Effector memory CD4-positive, alpha-beta T cell (primary cell): ENCODE results near the gene SLC6A8.
A peak's percentile ranks its signal among the peaks of the same experiment; 100 is the strongest.
"Not testable (repeated sequence)": the region's sequence is repeated elsewhere in the genome, so short reads cannot be mapped to it uniquely, and the experiment has no call there.

ENCODE experiments used
- DNase-seq, 3 donors: peaks; one replicate each; pipeline ENCODE4 v3.0.0-alpha.2; 2020
- H3K27ac ChIP-seq: 2 replicates; pipeline ENCODE4 v1.7.0; 2013; ENCODE audit warnings: mild to moderate bottlenecking, low read length, moderate library complexity; ENCODE audit not compliant: insufficient read depth, poor library complexity, severe bottlenecking
- H3K27me3 ChIP-seq: replicated peaks from 2 replicates; pipeline ENCODE4 v1.7.0; 2013; ENCODE audit warnings: mild to moderate bottlenecking, low read length; ENCODE audit not compliant: insufficient read depth, control insufficient read depth, poor library complexity, severe bottlenecking
- H3K36me3 ChIP-seq: 2 replicates; pipeline ENCODE4 v1.7.0; 2013; ENCODE audit warnings: mild to moderate bottlenecking, low read length, moderate library complexity; ENCODE audit not compliant: control insufficient read depth, insufficient read depth
- H3K4me1 ChIP-seq: 2 replicates; pipeline ENCODE4 v1.7.0; 2013; ENCODE audit warnings: low read length, mild to moderate bottlenecking; ENCODE audit not compliant: control insufficient read depth, insufficient read depth, poor library complexity, severe bottlenecking
- H3K4me3 ChIP-seq: 2 replicates; pipeline ENCODE4 v1.7.0; 2013; ENCODE audit warnings: low read length, low read depth, mild to moderate bottlenecking; ENCODE audit not compliant: insufficient read depth, poor library complexity, severe bottlenecking
- H3K9me3 ChIP-seq: 2 replicates; pipeline ENCODE4 v1.7.0; 2013; ENCODE audit warnings: mild to moderate bottlenecking, low read length, moderate library complexity; ENCODE audit not compliant: control insufficient read depth

SLC6A8 gene

GRCh38 chrX:153725039-153725831, 37.5 kb downstream of the SLC6A8 start:
- peak overlapping the region; percentile 73 for H3K27ac ChIP-seq
- peaks cover 26% of the 10 kb centered on the region for H3K4me1 ChIP-seq
- no peaks in the 10 kb centered on the region for H3K9me3 ChIP-seq
- H3K4me3 ChIP-seq = peak overlapping the region; percentile 56
- no peaks in the 10 kb centered on the region for H3K27me3 ChIP-seq
- peaks cover 6% of the 10 kb centered on the region for H3K36me3 ChIP-seq
- no peak for DNase-seq

- DNase-seq = no peak
- Histone ChIP-seq H3K36me3 (peaks cover 2% of the 10 kb centered on the region), H3K4me1 (peaks cover 26% of the 10 kb centered on the region), H3K4me3 (no peak overlapping the region), H3K27ac (peak overlapping the region; percentile 41), H3K9me3 (no peaks in the 10 kb centered on the region), H3K27me3 (no peaks in the 10 kb centered on the region)
Observed at GRCh38 chrX:153725832-153726285, 38.1 kb downstream of the SLC6A8 start.

- no peaks in the 10 kb centered on the region for H3K9me3 ChIP-seq
- H3K4me1 ChIP-seq = peaks cover 26% of the 10 kb centered on the region
- no peaks in the 10 kb centered on the region for H3K36me3 ChIP-seq
- H3K27ac ChIP-seq = peak overlapping the region; percentile 41
- peak overlapping the region; percentile 8 for H3K4me3 ChIP-seq
- DNase-seq = peak; percentile 28 to 49 (median 33)
- H3K27me3 ChIP-seq = no peaks in the 10 kb centered on the region
Observed at GRCh38 chrX:153726286-153727122, 38.8 kb downstream of the SLC6A8 start.

- Histone ChIP-seq H3K4me3 (peak overlapping the region; percentile 8), H3K27me3 (no peaks in the 10 kb centered on the region), H3K9me3 (no peaks in the 10 kb centered on the region), H3K4me1 (peaks cover 25% of the 10 kb centered on the region), H3K27ac (peak overlapping the region; percentile 41), H3K36me3 (no peaks in the 10 kb centered on the region)
- DNase-seq = no peak
Observed at GRCh38 chrX:153727123-153727931, 39.6 kb downstream of the SLC6A8 start.

- Histone ChIP-seq H3K27me3 (no peaks in the 10 kb centered on the region), H3K4me1 (peaks cover 23% of the 10 kb centered on the region), H3K9me3 (no peaks in the 10 kb centered on the region), H3K27ac (no peak overlapping the region), H3K36me3 (no peaks in the 10 kb centered on the region), H3K4me3 (no peak overlapping the region)
- DNase-seq = no peak
Observed at GRCh38 chrX:153728095-153728494, 40.4 kb downstream of the SLC6A8 start.

- H3K27ac ChIP-seq = no peak overlapping the region
- no peaks in the 10 kb centered on the region for H3K9me3 ChIP-seq
Observed at GRCh38 chrX:153728951-153729631, 41.4 kb downstream of the SLC6A8 start.

GRCh38 chrX:153730115-153730514, 42.4 kb downstream of the SLC6A8 start:
- not testable (repeated sequence) for H3K9me3 ChIP-seq, DNase-seq, H3K36me3 ChIP-seq, H3K27me3 ChIP-seq, H3K27ac ChIP-seq, H3K4me3 ChIP-seq
- H3K4me1 ChIP-seq = peaks cover 18% of the 10 kb centered on the region

More at GRCh38 chrX:153728951-153729631, 41.4 kb downstream of the SLC6A8 start:
- no peak for DNase-seq
- Histone ChIP-seq H3K4me1 (peaks cover 23% of the 10 kb centered on the region), H3K36me3 (no peaks in the 10 kb centered on the region), H3K4me3 (no peak overlapping the region), H3K27me3 (no peaks in the 10 kb centered on the region)

GRCh38 chrX:153731117-153731844, 43.6 kb downstream of the SLC6A8 start:
- DNase-seq = no peak
- H3K4me3 ChIP-seq = no peak overlapping the region
- no peaks in the 10 kb centered on the region for H3K36me3 ChIP-seq
- no peaks in the 10 kb centered on the region for H3K9me3 ChIP-seq
- peaks cover 8% of the 10 kb centered on the region for H3K4me1 ChIP-seq
- no peak overlapping the region for H3K27ac ChIP-seq
- no peaks in the 10 kb centered on the region for H3K27me3 ChIP-seq

- H3K4me1 ChIP-seq = peaks cover 6% of the 10 kb centered on the region
- no peak for DNase-seq
- no peaks in the 10 kb centered on the region for H3K36me3 ChIP-seq
- H3K27ac ChIP-seq = no peak overlapping the region
- no peak overlapping the region for H3K4me3 ChIP-seq
- no peaks in the 10 kb centered on the region for H3K27me3 ChIP-seq
- no peaks in the 10 kb centered on the region for H3K9me3 ChIP-seq
Observed at GRCh38 chrX:153731845-153732215, 44.1 kb downstream of the SLC6A8 start.
